HepG2 (cell line): Measurements from ENCODE around the gene TRIM23. TPM values are rescaled to one million over a fixed set of nuclear protein-coding genes. Genes with fewer than 3 reads are reported as not detected.

ENCODE experiments used
- AHDC1 ChIP-seq: sonication (generic); formaldehyde crosslinking; IDR thresholded peaks from 2 replicates; pipeline ENCODE4 v1.5.1; 2020; ENCODE audit warnings: mild to moderate bottlenecking, missing genetic modification reagents, borderline replicate concordance
- ARNT2 ChIP-seq: sonication (generic); formaldehyde crosslinking; IDR thresholded peaks from 2 replicates; pipeline ENCODE4 v1.8.0; 2022; ENCODE audit warnings: mild to moderate bottlenecking, low read depth, missing genetic modification reagents, moderate library complexity
- HNF4A ChIP-seq: sonication (generic); formaldehyde crosslinking; IDR thresholded peaks from 2 replicates; pipeline ENCODE4 v1.4.0; 2020; ENCODE audit warnings: missing genetic modification reagents
- HOXA7 ChIP-seq: sonication (generic); formaldehyde crosslinking; IDR thresholded peaks from 2 replicates; pipeline ENCODE4 v1.8.1; 2022; ENCODE audit warnings: mild to moderate bottlenecking, missing genetic modification reagents, moderate library complexity
- MIER3 ChIP-seq: IDR thresholded peaks from 2 replicates; pipeline ENCODE4 v1.6.1; 2016; ENCODE audit warnings: missing compliant biosample characterization, borderline replicate concordance
- MTA3 ChIP-seq: sonication (generic); formaldehyde crosslinking; IDR thresholded peaks from 2 replicates; pipeline ENCODE4 v1.4.0; 2020; ENCODE audit warnings: missing genetic modification reagents
- MYNN ChIP-seq: sonication (generic); formaldehyde crosslinking; IDR thresholded peaks from 2 replicates; pipeline ENCODE4 v1.4.0; 2020; ENCODE audit warnings: mild to moderate bottlenecking, low read depth, missing genetic modification reagents
- POGK ChIP-seq: sonication (generic); formaldehyde crosslinking; conservative IDR thresholded peaks from 2 replicates; pipeline ENCODE4 v1.8.0; 2022; ENCODE audit warnings: mild to moderate bottlenecking, moderate library complexity, missing genetic modification reagents
- XRCC5 ChIP-seq: fragments of 200-400 bp; formaldehyde crosslinking; optimal IDR thresholded peaks from 2 replicates; pipeline ENCODE3; 2017; ENCODE audit warnings: mild to moderate bottlenecking, low read length
- ZBTB4 ChIP-seq: sonication (generic); formaldehyde crosslinking; IDR thresholded peaks from 2 replicates; pipeline ENCODE4 v1.4.0; 2020; ENCODE audit warnings: missing genetic modification reagents, mild to moderate bottlenecking, borderline replicate concordance
- ZNF276 ChIP-seq: sonication (generic); formaldehyde crosslinking; IDR thresholded peaks from 2 replicates; pipeline ENCODE4 v1.4.0; 2020; ENCODE audit warnings: mild to moderate bottlenecking, low read depth, missing genetic modification reagents
- ZNF512 ChIP-seq: sonication (generic); formaldehyde crosslinking; IDR thresholded peaks from 2 replicates; pipeline ENCODE4 v1.4.0; 2020; ENCODE audit warnings: mild to moderate bottlenecking, missing genetic modification reagents
- polyA plus RNA-seq, 8 experiments: library from polyadenylated mRNA; depleted of rRNA in 3 of 8; stranded (reverse) in 7 of 8; unstranded in 1 of 8; fragments of >200 nt; fragmentation: Illumina TruSeq in 4 of 8; extraction: Trizol in 4 of 8; gene quantifications; 2 replicates each; pipeline versions ENCODE4 v1.2.1 to v1.2.3, GENCODE V29; 2011 to 2016; ENCODE audit warnings: low read depth in 4 of 8, missing spikeins in 1 of 8, mixed read lengths in 1 of 8; ENCODE audit not compliant: insufficient read depth in 1 of 8
- total RNA-seq, 5 experiments: library from RNA; depleted of rRNA; stranded (reverse); fragments of >200 nt; fragmentation: Illumina TruSeq; extraction: Trizol; gene quantifications; 2 replicates each; pipeline ENCODE4 v1.2.3, GENCODE V29; 2016; ENCODE audit warnings: low read depth in 1 of 5

Gene TRIM23
- total and polyA plus RNA-seq, 2 of the 13 experiments (the other 11 are each of a cell fraction or from before 2014, with no cell fraction given): 4.6 to 11.4 TPM

GRCh38 chr5:65562731-65563701 is 61.1 kb downstream of the TRIM23 start, which contains the start of the genes CENPK and PPWD1 (continued):
- TF ChIP-seq AHDC1 (CRISPR knock-in tag) (no peak), HNF4A (CRISPR knock-in tag) (0 out of 2 replicates have a peak, but pooled peaks have one; percentile 6), ZNF276 (CRISPR knock-in tag) (no peak), ARNT2 (CRISPR knock-in tag) (peak; percentile 94), MTA3 (CRISPR knock-in tag) (no peak), MYNN (0 out of 2 replicates have a peak, but pooled peaks have one; percentile 32), HOXA7 (CRISPR knock-in tag) (no peak), MIER3 (CRISPR knock-in tag) (no peak), POGK (CRISPR knock-in tag) (peak; percentile 91), XRCC5 (peak; percentile 61), ZBTB4 (CRISPR knock-in tag) (0 out of 2 replicates have a peak, but pooled peaks have one; percentile 38), ZNF512 (CRISPR knock-in tag) (no peak)
